Mesendoderm (in vitro differentiated cells): ENCODE results near the gene ADARB1.
"Not testable (repeated sequence)": the region's sequence is repeated elsewhere in the genome, so short reads cannot be mapped to it uniquely, and the experiment has no call there.

ENCODE experiments used
- DNase-seq: peaks from one replicate; pipeline ENCODE4 v3.0.0; 2013
- H2AK5ac ChIP-seq: 2 replicates; pipeline ENCODE4 v1.6.1; 2013; ENCODE audit warnings: low read length, inconsistent platforms
- H2BK120ac ChIP-seq: 2 replicates; pipeline ENCODE4 v1.6.1; 2013; ENCODE audit warnings: low read depth, mild to moderate bottlenecking, low read length, moderate library complexity, mixed read lengths
- H2BK15ac ChIP-seq: replicated peaks from 2 replicates; pipeline ENCODE4 v1.6.1; 2013; ENCODE audit warnings: low read depth, mild to moderate bottlenecking, moderate library complexity
- H2BK5ac ChIP-seq: 2 replicates; pipeline ENCODE4 v1.6.1; 2013; ENCODE audit warnings: low read length, inconsistent platforms
- H3K18ac ChIP-seq: 2 replicates; pipeline ENCODE4 v1.6.1; 2013; ENCODE audit warnings: mild to moderate bottlenecking, low read length, mixed read lengths
- H3K23ac ChIP-seq: one replicate; pipeline ENCODE4 v1.6.1; 2013; ENCODE audit warnings: low read length
- H3K27ac ChIP-seq: 2 replicates; pipeline ENCODE4 v1.5.1; 2013; ENCODE audit warnings: low read depth, mild to moderate bottlenecking, inconsistent platforms, low read length, moderate library complexity
- H3K27me3 ChIP-seq: 2 replicates; pipeline ENCODE4 v1.6.1; 2013; ENCODE audit warnings: low read length, control low read depth, mild to moderate bottlenecking, inconsistent platforms; ENCODE audit not compliant: insufficient read depth, poor library complexity
- H3K36me3 ChIP-seq: 2 replicates; pipeline ENCODE4 v1.6.1; 2013; ENCODE audit warnings: low read length, inconsistent platforms; ENCODE audit not compliant: control insufficient read depth, insufficient read depth
- H3K4ac ChIP-seq: one replicate; pipeline ENCODE4 v1.6.1; 2013; ENCODE audit warnings: low read depth, mild to moderate bottlenecking, low read length, moderate library complexity
- H3K4me1 ChIP-seq: 2 replicates; pipeline ENCODE4 v1.6.1; 2013; ENCODE audit warnings: low read depth, low read length, inconsistent platforms; ENCODE audit not compliant: control insufficient read depth
- H3K4me2 ChIP-seq: 2 replicates; pipeline ENCODE4 v1.6.1; 2013; ENCODE audit warnings: low read length
- H3K4me3 ChIP-seq: 2 replicates; pipeline ENCODE4 v1.5.1; 2013; ENCODE audit warnings: mild to moderate bottlenecking, low read length
- H3K56ac ChIP-seq: one replicate; pipeline ENCODE4 v1.6.1; 2013; ENCODE audit warnings: low read length
- H3K79me1 ChIP-seq: 2 replicates; pipeline ENCODE4 v1.6.1; 2013; ENCODE audit warnings: low read length, inconsistent platforms
- H3K79me2 ChIP-seq: 2 replicates; pipeline ENCODE4 v1.6.1; 2013; ENCODE audit warnings: mild to moderate bottlenecking, low read length; ENCODE audit not compliant: control insufficient read depth, insufficient read depth
- H3K9ac ChIP-seq: 2 replicates; pipeline ENCODE4 v1.6.1; 2013; ENCODE audit warnings: low read length, inconsistent platforms
- H4K5ac ChIP-seq: one replicate; pipeline ENCODE4 v1.6.1; 2013; ENCODE audit warnings: low read length
- H4K8ac ChIP-seq: one replicate; pipeline ENCODE4 v1.6.1; 2013; ENCODE audit warnings: low read depth, mild to moderate bottlenecking, control low read depth, low read length, moderate library complexity
- WGBS: extraction: QIAGEN DNeasy Blood & Tissue Kit; methylation state at CpG from one replicate; pipeline ENCODE4 v1.1.7; 2013; ENCODE audit warnings: low lambda C conversion rate, missing lambda C conversion rate; ENCODE audit not compliant: insufficient coverage; ENCODE audit errors: extremely low coverage; 5-methylcytosine and 5-hydroxymethylcytosine counted together

The ADARB1 gene

DNA sequence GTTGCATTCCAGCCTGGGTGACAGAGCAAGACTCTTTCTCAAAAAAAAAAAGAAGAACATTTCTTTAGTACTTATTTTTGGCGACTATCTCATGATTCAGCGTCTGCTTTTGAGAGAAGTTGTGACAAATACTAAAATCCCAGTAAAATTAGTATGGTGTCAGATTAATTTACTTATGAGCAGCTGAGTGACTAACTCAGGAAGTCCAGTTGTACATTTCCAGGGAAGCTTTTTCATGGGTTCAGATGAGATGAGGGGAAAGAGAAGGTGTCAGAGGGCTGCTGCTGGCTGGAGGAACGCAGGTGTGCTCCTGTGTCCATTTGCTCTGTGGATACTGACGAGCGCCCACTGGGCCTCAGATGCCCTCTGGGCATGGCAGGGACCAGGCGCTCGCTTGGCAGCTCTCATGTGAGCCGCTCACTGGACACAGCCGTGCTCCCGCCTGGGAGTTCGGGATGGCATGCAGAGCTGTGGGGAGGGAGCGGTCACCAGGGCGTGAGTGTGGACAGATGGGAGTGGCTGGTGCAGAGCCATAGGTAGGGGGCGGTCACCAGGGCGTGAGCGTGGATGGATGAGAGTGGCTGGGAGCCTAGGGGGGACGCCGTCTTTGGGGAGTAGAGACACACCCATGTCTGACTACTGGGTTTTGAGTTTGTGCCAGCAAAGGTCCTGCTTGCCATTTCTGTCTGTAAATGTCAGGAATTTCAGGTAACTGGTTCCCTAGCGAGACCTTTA is 55.0 kb downstream of the ADARB1 start:
- no peak overlapping the region for H4K5ac ChIP-seq
- H3K79me1 ChIP-seq: no peaks in the 10 kb centered on the region
- H4K8ac ChIP-seq: no peak overlapping the region
- H3K56ac ChIP-seq: no peak overlapping the region
- no CpG with 5 or more reads among the region's 19 CpGs for WGBS
- H3K27ac ChIP-seq: no peak overlapping the region
- no peak overlapping the region for H3K9ac ChIP-seq
- no peak overlapping the region for H2BK15ac ChIP-seq
- H2AK5ac ChIP-seq: no peak overlapping the region
- H3K79me2 ChIP-seq: no peaks in the 10 kb centered on the region
- DNase-seq: no peak
- H2BK5ac ChIP-seq: no peak overlapping the region
- no peak overlapping the region for H3K4me2 ChIP-seq
- no peak overlapping the region for H2BK120ac ChIP-seq
- no peak overlapping the region for H3K18ac ChIP-seq
- no peaks in the 10 kb centered on the region for H3K27me3 ChIP-seq
- H3K4me1 ChIP-seq: no peaks in the 10 kb centered on the region
- no peaks in the 10 kb centered on the region for H3K36me3 ChIP-seq
- H3K4ac ChIP-seq: no peak overlapping the region
- no peak overlapping the region for H3K4me3 ChIP-seq
- no peak overlapping the region for H3K23ac ChIP-seq

DNA sequence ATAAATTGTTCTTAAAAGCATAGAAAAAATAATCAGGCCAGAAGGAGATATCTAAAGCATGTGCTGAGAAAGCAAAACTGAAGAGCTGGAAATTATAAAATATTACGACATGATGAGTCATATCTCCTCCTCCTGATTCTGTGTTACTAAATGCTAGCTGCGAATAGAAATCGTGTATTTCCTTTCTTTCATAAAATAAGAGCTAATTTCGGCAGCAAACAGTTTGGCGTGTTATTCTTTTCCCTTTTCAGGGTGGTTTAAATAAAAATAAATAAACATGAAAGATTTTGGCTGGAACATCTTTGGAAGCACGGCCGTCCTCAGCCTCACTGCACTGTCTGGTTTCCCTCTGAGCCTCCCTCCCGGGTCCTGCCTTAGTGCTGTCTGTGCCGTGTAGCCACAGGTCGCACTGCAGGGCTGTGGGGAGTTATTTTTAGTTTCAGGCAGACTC is 56.0 kb downstream of the ADARB1 start:
- WGBS: no CpG with 5 or more reads among the region's 10 CpGs
- no peak overlapping the region for H3K4me3 ChIP-seq

DNA sequence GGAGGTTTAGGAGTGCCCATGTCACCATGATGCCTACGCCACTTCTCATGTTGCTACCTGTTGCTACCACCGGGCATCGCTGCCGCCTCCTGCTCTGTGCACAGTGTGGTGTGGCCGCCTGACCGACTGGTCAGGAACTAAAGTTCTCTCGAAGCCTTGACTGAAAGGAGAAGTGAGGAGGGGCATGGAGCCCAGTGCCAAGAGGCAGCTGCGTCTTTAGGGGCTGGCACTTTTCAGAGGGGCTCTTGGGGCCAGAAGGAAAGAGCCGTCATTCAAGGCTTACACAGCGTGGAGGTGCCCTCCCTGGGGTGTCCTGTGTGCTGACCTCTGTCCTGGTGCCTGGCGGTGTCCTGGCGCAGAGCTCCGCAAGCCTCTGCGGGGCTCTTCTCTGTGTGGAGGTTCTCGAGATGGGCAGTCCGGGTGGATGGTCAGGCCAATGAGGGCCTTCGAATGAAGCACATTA is 57.2 kb downstream of the ADARB1 start:
- no peak overlapping the region for H2AK5ac ChIP-seq
- H4K8ac ChIP-seq: no peak overlapping the region
- no peak overlapping the region for H2BK15ac ChIP-seq
- H3K56ac ChIP-seq: no peak overlapping the region
- no peak overlapping the region for H2BK5ac ChIP-seq
- H3K4me2 ChIP-seq: no peak overlapping the region
- H4K5ac ChIP-seq: no peak overlapping the region
- H3K27ac ChIP-seq: no peak overlapping the region
- H3K27me3 ChIP-seq: no peaks in the 10 kb centered on the region
- no peak overlapping the region for H3K18ac ChIP-seq
- DNase-seq: no peak
- no peaks in the 10 kb centered on the region for H3K79me2 ChIP-seq
- no CpG with 5 or more reads among the region's 17 CpGs for WGBS
- H3K4ac ChIP-seq: no peak overlapping the region
- H3K4me1 ChIP-seq: no peaks in the 10 kb centered on the region
- no peaks in the 10 kb centered on the region for H3K36me3 ChIP-seq
- H3K4me3 ChIP-seq: no peak overlapping the region
- H3K79me1 ChIP-seq: no peaks in the 10 kb centered on the region
- H2BK120ac ChIP-seq: no peak overlapping the region
- no peak overlapping the region for H3K23ac ChIP-seq
- no peak overlapping the region for H3K9ac ChIP-seq

More for the DNA sequence above, 56.0 kb downstream of the ADARB1 start:
- Histone ChIP-seq H3K4me1 (no peaks in the 10 kb centered on the region), H3K4ac (no peak overlapping the region), H3K23ac (no peak overlapping the region), H3K36me3 (no peaks in the 10 kb centered on the region), H4K5ac (no peak overlapping the region), H3K79me2 (no peaks in the 10 kb centered on the region), H3K4me2 (no peak overlapping the region), H4K8ac (no peak overlapping the region), H3K18ac (no peak overlapping the region), H3K27ac (no peak overlapping the region), H2BK15ac (no peak overlapping the region), H3K9ac (no peak overlapping the region), H3K79me1 (no peaks in the 10 kb centered on the region), H3K27me3 (no peaks in the 10 kb centered on the region), H3K56ac (no peak overlapping the region), H2AK5ac (no peak overlapping the region), H2BK5ac (no peak overlapping the region), H2BK120ac (no peak overlapping the region)
- DNase-seq: no peak

DNA sequence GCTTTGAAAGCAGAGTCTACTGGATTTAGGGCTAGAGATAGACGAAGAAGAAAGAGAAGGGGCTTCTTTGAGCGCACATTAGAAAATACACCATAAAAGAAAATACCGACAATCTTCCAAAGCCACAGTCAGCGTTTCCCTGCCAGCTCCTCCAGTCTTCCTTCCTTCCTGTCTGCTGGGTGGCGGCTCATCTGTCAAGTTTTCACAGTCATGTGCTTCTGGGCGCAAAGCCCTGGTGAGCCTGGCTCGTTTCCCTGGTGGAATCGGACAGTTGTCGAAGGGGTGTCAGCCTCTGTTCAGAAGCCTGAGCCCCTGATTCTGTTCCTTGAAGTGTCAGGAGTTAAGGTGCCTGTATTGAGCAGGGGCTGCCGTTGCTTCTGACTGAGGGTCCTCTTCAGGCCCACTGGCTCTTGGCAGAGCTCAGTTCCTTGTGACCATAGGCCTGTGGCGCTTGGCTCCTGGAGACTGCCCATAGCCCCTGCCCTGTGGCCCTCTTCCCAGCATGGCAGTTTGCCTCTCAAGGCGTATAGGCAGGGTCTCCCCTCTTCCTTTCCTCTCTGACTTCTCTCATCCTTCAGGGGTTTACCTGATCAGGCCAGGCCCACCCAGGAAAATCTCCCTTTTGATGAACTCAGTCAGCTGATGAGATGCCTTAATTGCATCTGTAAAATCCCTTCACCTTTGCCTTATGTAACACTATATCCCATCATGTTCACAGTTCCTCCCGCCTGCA is 58.6 kb downstream of the ADARB1 start:
- Histone ChIP-seq H3K27me3 (no peaks in the 10 kb centered on the region), H2BK5ac (no peak overlapping the region), H3K4me1 (no peaks in the 10 kb centered on the region), H3K4me2 (no peak overlapping the region), H3K79me1 (no peaks in the 10 kb centered on the region), H2BK15ac (no peak overlapping the region), H3K79me2 (no peaks in the 10 kb centered on the region), H3K36me3 (no peaks in the 10 kb centered on the region), H3K18ac (no peak overlapping the region), H3K4me3 (no peak overlapping the region), H3K27ac (no peak overlapping the region), H3K56ac (no peak overlapping the region), H2BK120ac (no peak overlapping the region), H4K8ac (no peak overlapping the region), H3K4ac (no peak overlapping the region), H3K9ac (no peak overlapping the region), H4K5ac (no peak overlapping the region), H3K23ac (no peak overlapping the region), H2AK5ac (no peak overlapping the region)
- no CpG with 5 or more reads among the region's 13 CpGs for WGBS
- no peak for DNase-seq

DNA sequence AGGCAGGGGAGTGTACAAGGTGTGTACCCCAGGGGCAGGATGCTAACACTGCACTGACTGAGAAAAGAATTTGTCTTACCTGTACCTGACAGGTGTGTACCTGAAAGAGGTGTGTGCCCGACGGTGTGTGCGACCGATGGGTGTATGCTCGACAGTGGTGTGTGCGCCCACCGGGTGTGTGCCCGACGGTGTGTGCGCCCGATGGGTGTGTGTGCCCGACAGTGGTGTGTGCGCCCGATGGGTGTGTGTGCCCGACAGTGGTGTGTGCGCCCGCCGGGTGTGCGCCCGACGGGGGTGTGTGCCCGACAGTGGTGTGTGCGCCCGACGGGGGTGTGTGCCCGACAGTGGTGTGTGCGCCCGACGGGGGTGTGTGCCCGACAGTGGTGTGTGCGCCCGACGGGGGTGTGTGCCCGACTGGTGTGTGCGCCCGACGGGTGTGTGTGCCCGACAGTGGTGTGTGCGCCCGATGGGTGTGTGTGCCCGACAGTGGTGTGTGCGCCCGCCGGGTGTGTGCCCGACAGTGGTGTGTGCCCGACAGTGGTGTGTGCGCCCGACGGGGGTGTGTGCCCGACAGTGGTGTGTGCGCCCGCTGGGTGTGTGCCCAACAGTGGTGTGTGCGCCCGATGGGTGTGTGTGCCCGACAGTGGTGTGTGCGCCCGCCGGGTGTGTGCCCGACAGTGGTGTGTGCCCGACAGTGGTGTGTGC is 59.3 kb downstream of the ADARB1 start:
- H3K18ac ChIP-seq: not testable (repeated sequence)

More for the DNA sequence above, 59.3 kb downstream of the ADARB1 start:
- not testable (repeated sequence) for H4K5ac ChIP-seq, H3K56ac ChIP-seq, H3K4me2 ChIP-seq, H3K27me3 ChIP-seq, H3K27ac ChIP-seq, H3K4me1 ChIP-seq, H2BK5ac ChIP-seq, H3K79me2 ChIP-seq, H2BK15ac ChIP-seq, H2BK120ac ChIP-seq, H3K79me1 ChIP-seq, H3K23ac ChIP-seq, H3K9ac ChIP-seq, H3K4me3 ChIP-seq, H4K8ac ChIP-seq, H3K4ac ChIP-seq, H2AK5ac ChIP-seq, DNase-seq, H3K36me3 ChIP-seq
- WGBS: no CpG with 5 or more reads among the region's 60 CpGs
